Urinary bladder (tissue), 2 donors: Measurements from ENCODE around the gene CDC45. TPM values are rescaled to one million over a fixed set of nuclear protein-coding genes. Genes with fewer than 3 reads are reported as not detected.

Source experiments
- polyA plus RNA-seq: library from polyadenylated mRNA; stranded (reverse); fragments of 200-250 nt; gene quantifications from one replicate; pipeline ENCODE4 v1.2.3, GENCODE V29; 2013
- total RNA-seq: library from RNA; depleted of rRNA; stranded (reverse); fragments of >200 nt; gene quantifications from one replicate; pipeline ENCODE4 v1.2.3, GENCODE V29; 2014
- donor health status: healthy.

Gene CDC45
- total and polyA plus RNA-seq, 2 donors = 0.34 to 4.0 TPM

Other genes starting within 250 kb of the CDC45 start
- 7.0 TPM for gene CLTCL1, start 188.2 kb upstream of the CDC45 start, total RNA-seq
- 6.0 TPM for gene CLTCL1, start 188.2 kb upstream of the CDC45 start, polyA plus RNA-seq
- gene HIRA, start 48.2 kb upstream of the CDC45 start, total RNA-seq = 8.7 TPM
- 21.9 TPM for gene HIRA, start 48.2 kb upstream of the CDC45 start, polyA plus RNA-seq
- gene MRPL40, start 47.4 kb upstream of the CDC45 start, total RNA-seq = 17.4 TPM
- gene MRPL40, start 47.4 kb upstream of the CDC45 start, polyA plus RNA-seq = 33.3 TPM
- gene C22orf39, start 32.2 kb upstream of the CDC45 start, total RNA-seq = 34.2 TPM
- 75.0 TPM for gene C22orf39, start 32.2 kb upstream of the CDC45 start, polyA plus RNA-seq
- 32.6 TPM for gene UFD1, start 727 bp upstream of the CDC45 start, total RNA-seq
- 69.8 TPM for gene UFD1, start 727 bp upstream of the CDC45 start, polyA plus RNA-seq
- 49.3 TPM for gene CLDN5, start 44.5 kb downstream of the CDC45 start, total RNA-seq
- 148 TPM for gene CLDN5, start 44.5 kb downstream of the CDC45 start, polyA plus RNA-seq
- gene SEPTIN5, start 234.6 kb downstream of the CDC45 start, total RNA-seq = 25.6 TPM
- gene SEPTIN5, start 234.6 kb downstream of the CDC45 start, polyA plus RNA-seq = 20.9 TPM
- 1.6 TPM for gene GP1BB, start 243.6 kb downstream of the CDC45 start, total RNA-seq
- gene GP1BB, start 243.6 kb downstream of the CDC45 start, polyA plus RNA-seq = 2.2 TPM